K562 (cell line): ENCODE results near the gene TTC19. TPM values are rescaled to one million over a fixed set of nuclear protein-coding genes. Genes with fewer than 3 reads are reported as not detected.

Experiments used
- ATAC-seq: fragments of 200-7000 bp; cut with Tn5 transposase; 3 replicates; pipeline ENCODE4 v1.9.1; 2020; ENCODE audit warnings: moderate library complexity
- BruUV-seq: library from RNA; stranded (reverse); fragments of 400-500 nt; replicated peaks from 2 replicates; lab custom pipeline; 2021; lab: Mats Ljungman, UMichigan
- CTCF ChIA-PET: fragments of 300-600 bp; formaldehyde crosslinking; extraction: SDS; loops from one replicate; lab custom pipeline; 2021; ENCODE audit warnings: low intra/inter-chr PET ratio; lab: Yijun Ruan, JAX
- POLR2A ChIA-PET: fragments of 300-600, 350-650 bp; sonication (Branson Sonifier 250); formaldehyde crosslinking; extraction: SDS; loops from one replicate; lab custom pipeline; 2021; ENCODE audit warnings: antibody characterized with exemption, inconsistent platforms; lab: Yijun Ruan, JAX
- DNase-seq, 4 experiments: peaks; one replicate each; pipeline versions ENCODE4 v3.0.0 to v3.0.0-alpha.2; 2011 to 2018; ENCODE audit warnings: low spot score in 3 of 4, mixed read lengths in 3 of 4; ENCODE audit errors: extremely low read depth in 1 of 4
- FAIRE-seq: peaks from 2 replicates; lab custom pipeline; 2011; peaks lifted over from hg19 to GRCh38; lab: Jason Lieb, UNC
- H2AFZ ChIP-seq: 2 replicates; pipeline ENCODE4 v1.6.0; 2011; ENCODE audit warnings: low read depth, low read length, control low read depth, inconsistent platforms
- H3K27ac ChIP-seq: fragments of 200-600 bp; 3 replicates; pipeline ENCODE4 v1.8.0; 2011; ENCODE audit warnings: low read depth, mild to moderate bottlenecking, control low read depth, inconsistent platforms, low read length, moderate library complexity, mixed read lengths; ENCODE audit errors: extremely low read depth
- H3K27me3 ChIP-seq, 2 experiments: fragments of 300-600 bp in 1 of 2; 2 replicates in 1 of 2; 3 replicates in 1 of 2; pipeline versions ENCODE4 v1.6.0 to v1.8.0; 2011; ENCODE audit warnings: inconsistent platforms in 2 of 2, low read length in 2 of 2, mild to moderate bottlenecking in 1 of 2, mixed read lengths in 1 of 2, moderate library complexity in 1 of 2; ENCODE audit not compliant: control insufficient read depth in 2 of 2, insufficient read depth in 2 of 2
- H3K36me3 ChIP-seq: fragments of 300-600 bp; 3 replicates; pipeline ENCODE4 v1.8.0; 2011; ENCODE audit warnings: mild to moderate bottlenecking, low read length, inconsistent platforms; ENCODE audit not compliant: control insufficient read depth, insufficient read depth
- H3K4me1 ChIP-seq, 2 experiments: fragments of 200-600 bp in 1 of 2; replicated peaks in 1 of 2; 2 replicates in 1 of 2; 3 replicates in 1 of 2; pipeline versions ENCODE4 v1.5.1 to v1.8.0; 2011; ENCODE audit warnings: inconsistent platforms in 2 of 2, low read length in 2 of 2, mild to moderate bottlenecking in 1 of 2, mixed read lengths in 1 of 2, moderate library complexity in 1 of 2; ENCODE audit not compliant: control insufficient read depth in 2 of 2, insufficient read depth in 2 of 2
- H3K4me2 ChIP-seq: 2 replicates; pipeline ENCODE4 v1.6.1; 2011; ENCODE audit warnings: low read length, control low read depth, inconsistent platforms, mixed read lengths; ENCODE audit not compliant: insufficient read depth
- H3K4me3 ChIP-seq: fragments of 200-600 bp; sonication (generic), shearing (Covaris generic); 2 replicates; pipeline ENCODE4 v1.5.1; 2016; ENCODE audit warnings: control low read depth, inconsistent platforms
- H3K79me2 ChIP-seq: fragments of 200-600 bp; 3 replicates; pipeline ENCODE4 v1.8.0; 2011; ENCODE audit warnings: low read length, inconsistent platforms; ENCODE audit not compliant: control insufficient read depth, insufficient read depth
- H3K9ac ChIP-seq, 2 experiments: 2 replicates each; pipeline versions ENCODE4 v1.6.0 to v1.6.1; 2011; ENCODE audit warnings: low read depth in 2 of 2, low read length in 2 of 2, control low read depth in 1 of 2, inconsistent platforms in 1 of 2, mild to moderate bottlenecking in 1 of 2, mixed read lengths in 1 of 2; ENCODE audit not compliant: insufficient read depth in 1 of 2
- H3K9me1 ChIP-seq: one replicate; pipeline ENCODE4 v1.6.0; 2011; ENCODE audit warnings: inconsistent platforms, mild to moderate bottlenecking, low read length, moderate library complexity; ENCODE audit not compliant: control insufficient read depth, insufficient read depth
- H3K9me3 ChIP-seq: replicated peaks from 2 replicates; pipeline ENCODE4 v1.5.1; 2011; ENCODE audit warnings: low read depth, low read length, inconsistent platforms; ENCODE audit not compliant: control insufficient read depth, insufficient read depth
- H4K20me1 ChIP-seq: replicated peaks from 2 replicates; pipeline ENCODE4 v1.6.1; 2011; ENCODE audit warnings: low read length, inconsistent platforms, mixed read lengths; ENCODE audit not compliant: control insufficient read depth, insufficient read depth
- C11orf30 ChIP-seq: fragments of 450-650 bp; IDR thresholded peaks from 2 replicates; pipeline ENCODE4 v1.6.1; 2016; ENCODE audit warnings: low read depth, mild to moderate bottlenecking
- DMBX1 ChIP-seq: fragments of 250-450 bp; sonication (Bioruptor Pico); IDR thresholded peaks from 2 replicates; pipeline ENCODE4 v1.8.0; 2022; ENCODE audit warnings: inconsistent platforms, mild to moderate bottlenecking, moderate library complexity, borderline replicate concordance
- DPF2 ChIP-seq: fragments of 450-650 bp; IDR thresholded peaks from 2 replicates; pipeline ENCODE4 v1.6.1; 2016
- EHMT2 ChIP-seq: fragments of 450-650 bp; IDR thresholded peaks from 2 replicates; pipeline ENCODE4 v1.6.1; 2018; ENCODE audit warnings: antibody characterized with exemption
- GMEB1 ChIP-seq: fragments of 250-450 bp; sonication (Bioruptor Pico); IDR thresholded peaks from 2 replicates; pipeline ENCODE4 v1.4.0; 2020; ENCODE audit warnings: mild to moderate bottlenecking
- MAFG ChIP-seq: fragments of 450-650 bp; conservative IDR thresholded peaks from 2 replicates; pipeline ENCODE4 v1.6.1; 2016; ENCODE audit warnings: missing genetic modification characterization, missing compliant biosample characterization
- NBN ChIP-seq: fragments of 450-650 bp; IDR thresholded peaks from 2 replicates; pipeline ENCODE4 v1.6.1; 2016; ENCODE audit warnings: low read depth, mild to moderate bottlenecking
- TGIF2 ChIP-seq: sonication (generic); formaldehyde crosslinking; IDR thresholded peaks from 2 replicates; pipeline ENCODE4 v1.8.1; 2022; ENCODE audit warnings: mild to moderate bottlenecking, missing genetic modification reagents, moderate library complexity
- WHSC1 ChIP-seq: IDR thresholded peaks from one replicate; pipeline ENCODE4 v1.6.1; 2012; ENCODE audit warnings: low read length, control low read depth, inconsistent platforms
- ZBTB2 ChIP-seq: fragments of 450-650 bp; IDR thresholded peaks from 2 replicates; pipeline ENCODE4 v1.6.1; 2016; ENCODE audit warnings: antibody characterized with exemption
- ZNF174 ChIP-seq: fragments of 250-450 bp; sonication (Bioruptor Pico); IDR thresholded peaks from 2 replicates; pipeline ENCODE4 v1.4.0; 2020; ENCODE audit warnings: mild to moderate bottlenecking
- ZNF253 ChIP-seq: fragments of 250-450 bp; sonication (Bioruptor Pico); conservative IDR thresholded peaks from 2 replicates; pipeline ENCODE4 v1.6.1; 2021; ENCODE audit warnings: mild to moderate bottlenecking
- ZNF395 ChIP-seq: fragments of 200-800 bp; sonication (Bioruptor generic); IDR thresholded peaks from 2 replicates; pipeline ENCODE4 v1.6.1; 2017; ENCODE audit warnings: missing genetic modification characterization, missing compliant biosample characterization
- ZNF445 ChIP-seq: fragments of 250-450 bp; sonication (Bioruptor Pico); IDR thresholded peaks from 2 replicates; pipeline ENCODE4 v1.4.0; 2020; ENCODE audit warnings: low read depth, mild to moderate bottlenecking, moderate library complexity
- ZNF740 ChIP-seq, 3 experiments: fragments of 200-800 bp in 1 of 3; sonication (Bioruptor generic) in 1 of 3; sonication (generic) in 1 of 3; formaldehyde crosslinking in 1 of 3; IDR thresholded peaks; 2 replicates each; pipeline versions ENCODE4 v1.6.1 to v1.8.0; 2016 to 2022; ENCODE audit warnings: mild to moderate bottlenecking in 2 of 3, missing compliant biosample characterization in 2 of 3, missing genetic modification characterization in 2 of 3, missing genetic modification reagents in 1 of 3
- ZSCAN29 ChIP-seq: fragments of 450-650 bp; IDR thresholded peaks from 2 replicates; pipeline ENCODE4 v1.6.1; 2017
- WGBS: fragments of 100-300 bp; shearing (Covaris generic); methylation state at CpG from one replicate; pipeline ENCODE4 v1.1.6; 2016; ENCODE audit warnings: low coverage, mixed read lengths; ENCODE audit not compliant: insufficient coverage; ENCODE audit errors: missing lambda C conversion rate; 5-methylcytosine and 5-hydroxymethylcytosine counted together
- in situ Hi-C: fragments of 300-500 bp; cut with MboI; formaldehyde crosslinking; loops from 4 replicates; pipeline ENCODE4 v1.15.0; 2018; ENCODE audit warnings: inconsistent platforms, mixed read lengths
- intact Hi-C: fragments of 100-400 bp; cut with micrococcal nuclease; formaldehyde crosslinking; loops from 2 replicates; pipeline ENCODE4 v1.14.2; 2022
- polyA plus RNA-seq, 8 experiments: library from polyadenylated mRNA; depleted of rRNA in 4 of 8; stranded (reverse) in 5 of 8; unstranded in 3 of 8; fragments of >200 nt; fragmentation: Nextera tagmentation in 2 of 8; fragmentation: Illumina TruSeq in 1 of 8; extraction: Ambion mirVana in 2 of 8; extraction: Trizol in 1 of 8; gene quantifications; 2 replicates each; pipeline versions ENCODE4 v1.2.1 to v1.2.3, GENCODE V29; 2011 to 2014; ENCODE audit warnings: inconsistent platforms in 1 of 8, missing spikeins in 1 of 8
- total RNA-seq, 7 experiments: library from RNA; depleted of rRNA in 6 of 7; stranded (reverse); fragments of >200 nt in 6 of 7; fragmentation: Illumina TruSeq in 2 of 7; extraction: Trizol in 2 of 7; gene quantifications; 2 replicates each; pipeline versions ENCODE4 v1.2.1 to v1.2.3, GENCODE V29; 2011 to 2021; ENCODE audit warnings: low replicate concordance in 1 of 7

The TTC19 gene
- total and polyA plus RNA-seq, 9 of the 15 experiments (the other 6 are each of a cell fraction or from before 2014, with no cell fraction given), result 8.1 to 60.8 (median 25.3) TPM

- CTCF ChIA-PET, result no interaction called here
- intact Hi-C loops, result loop anchor here (5.0 kb wide), 1 partner anchor 35 kb away; the partner anchor contains the start of gene ADORA2B
- Histone ChIP-seq H3K4me2 (peak overlapping the region; percentile 51), H3K4me1 (peaks cover 20 to 34% of the 10 kb centered on the region in 2 experiments; a peak in 4 of 5 replicates), H3K27me3 (no peaks in the 10 kb centered on the region), H3K79me2 (peaks cover 5% of the 10 kb centered on the region; the same call in 2 of the 3 replicates), H3K36me3 (peaks cover 35% of the 10 kb centered on the region; the same call in 2 of the 3 replicates), H3K9me1 (no peaks in the 10 kb centered on the region), H3K9me3 (no peaks in the 10 kb centered on the region), H3K4me3 (no peak overlapping the region), H2AFZ (peak overlapping the region; percentile 60; the same call in 1 of the 2 replicates), H3K9ac (peak overlapping the region in 1 of 2 experiments; percentile 62; a peak in 2 of 4 replicates), H3K27ac (peak overlapping the region; percentile 83), H4K20me1 (no peaks in the 10 kb centered on the region)
- no TSS peak for BruUV-seq
- FAIRE-seq (peak; percentile 93), DNase-seq (peak; percentile 26 to 74 (median 44)), ATAC-seq (peak; percentile 79)
- in situ Hi-C loops, result no loop called here
- WGBS, result 6% methylated on average over 5 of the region's 5 CpGs
- POLR2A ChIA-PET, result interaction anchor here (1.0 kb wide), 1 partner anchor 37 kb away, joined by 3 read pairs; the partner anchor contains the start of gene ADORA2B
- no peak for TF ChIP-seq ZSCAN29
- TF ChIP-seq ZNF445 (CRISPR knock-in tag), result no peak
- peak; percentile 93 for TF ChIP-seq MAFG (tag)
- peak; percentile 47; the same call in 1 of the 2 replicates for TF ChIP-seq NBN
- TF ChIP-seq ZNF174 (CRISPR knock-in tag), result no peak
- no peak for TF ChIP-seq TGIF2 (CRISPR knock-in tag)
- no peak for TF ChIP-seq DMBX1 (CRISPR knock-in tag)
- no peak for TF ChIP-seq GMEB1
- no peak for TF ChIP-seq WHSC1
- 0 out of 2 replicates have a peak, but pooled peaks have one; percentile 57 for TF ChIP-seq ZBTB2
- TF ChIP-seq ZNF395, result peak; percentile 51; the same call in 1 of the 2 replicates
- no peak for TF ChIP-seq ZNF740 (CRISPR knock-in tag; IDR thresholded peaks at IDR 0.05)
- TF ChIP-seq ZNF740 (tag; IDR thresholded peaks at IDR 0.05), result no peak
- peak; percentile 97 for TF ChIP-seq C11orf30
- TF ChIP-seq DPF2, result peak; percentile 92
- no peak for TF ChIP-seq ZNF253 (CRISPR knock-in tag)
- TF ChIP-seq EHMT2, result 0 out of 2 replicates have a peak, but pooled peaks have one; percentile 26
Measured at GRCh38 chr17:15981646-15982580, 17.7 kb upstream of the TTC19 start.
